Fibroblast of skin of right quadriceps (primary cell): ENCODE measurements around the gene PRDM11.
A peak's percentile ranks its signal among the peaks of the same experiment; 100 is the strongest.

Experiments used
- DNase-seq: peaks from one replicate; pipeline ENCODE4 v3.0.0-alpha.2; 2013

PRDM11 gene

GRCh38 chr11:45158210-45158731, 11.8 kb downstream of the PRDM11 start:
- DNase-seq, result no peak

GRCh38 chr11:45158891-45159605, 12.6 kb downstream of the PRDM11 start:
- DNase-seq, result no peak

GRCh38 chr11:45159781-45160365, 13.4 kb downstream of the PRDM11 start:
- no peak for DNase-seq

GRCh38 chr11:45161252-45162063, 15.0 kb downstream of the PRDM11 start:
- DNase-seq, result no peak

- no peak for DNase-seq
Measured at GRCh38 chr11:45162064-45162375, 15.6 kb downstream of the PRDM11 start.

GRCh38 chr11:45162916-45163879, 16.8 kb downstream of the PRDM11 start:
- DNase-seq, result no peak

GRCh38 chr11:45163956-45164575, 17.6 kb downstream of the PRDM11 start:
- DNase-seq, result no peak

- no peak for DNase-seq
Measured at GRCh38 chr11:45165386-45165785, 18.9 kb downstream of the PRDM11 start.

GRCh38 chr11:45165806-45166603, 19.6 kb downstream of the PRDM11 start:
- DNase-seq, result no peak

- no peak for DNase-seq
Measured at GRCh38 chr11:45166604-45166897, 20.1 kb downstream of the PRDM11 start.

GRCh38 chr11:45167283-45167682, 20.8 kb downstream of the PRDM11 start:
- no peak for DNase-seq

GRCh38 chr11:45168366-45169130, 22.1 kb downstream of the PRDM11 start:
- no peak for DNase-seq

GRCh38 chr11:45169310-45170072, 23.1 kb downstream of the PRDM11 start:
- DNase-seq, result peak; percentile 7

- no peak for DNase-seq
Measured at GRCh38 chr11:45170484-45170883, 24.0 kb downstream of the PRDM11 start.

- no peak for DNase-seq
Measured at GRCh38 chr11:45171550-45171949, 25.1 kb downstream of the PRDM11 start.

GRCh38 chr11:45173064-45173463, 26.6 kb downstream of the PRDM11 start:
- no peak for DNase-seq

GRCh38 chr11:45174168-45174835, 27.9 kb downstream of the PRDM11 start:
- DNase-seq, result no peak

GRCh38 chr11:45174963-45175362, 28.5 kb downstream of the PRDM11 start:
- DNase-seq, result no peak

GRCh38 chr11:45176996-45177395, 30.6 kb downstream of the PRDM11 start:
- no peak for DNase-seq
